HG03139 (cell line): ENCODE measurements around the gene AP1B1.
"Not testable (repeated sequence)": the region's sequence is repeated elsewhere in the genome, so short reads cannot be mapped to it uniquely, and the experiment has no call there.

ENCODE experiments used
- ATAC-seq: cut with Tn5 transposase; IDR thresholded peaks from one replicate; pipeline ENCODE4 v1.9.1; 2021; ENCODE audit not compliant: unreplicated experiment

AP1B1 gene

DNA sequence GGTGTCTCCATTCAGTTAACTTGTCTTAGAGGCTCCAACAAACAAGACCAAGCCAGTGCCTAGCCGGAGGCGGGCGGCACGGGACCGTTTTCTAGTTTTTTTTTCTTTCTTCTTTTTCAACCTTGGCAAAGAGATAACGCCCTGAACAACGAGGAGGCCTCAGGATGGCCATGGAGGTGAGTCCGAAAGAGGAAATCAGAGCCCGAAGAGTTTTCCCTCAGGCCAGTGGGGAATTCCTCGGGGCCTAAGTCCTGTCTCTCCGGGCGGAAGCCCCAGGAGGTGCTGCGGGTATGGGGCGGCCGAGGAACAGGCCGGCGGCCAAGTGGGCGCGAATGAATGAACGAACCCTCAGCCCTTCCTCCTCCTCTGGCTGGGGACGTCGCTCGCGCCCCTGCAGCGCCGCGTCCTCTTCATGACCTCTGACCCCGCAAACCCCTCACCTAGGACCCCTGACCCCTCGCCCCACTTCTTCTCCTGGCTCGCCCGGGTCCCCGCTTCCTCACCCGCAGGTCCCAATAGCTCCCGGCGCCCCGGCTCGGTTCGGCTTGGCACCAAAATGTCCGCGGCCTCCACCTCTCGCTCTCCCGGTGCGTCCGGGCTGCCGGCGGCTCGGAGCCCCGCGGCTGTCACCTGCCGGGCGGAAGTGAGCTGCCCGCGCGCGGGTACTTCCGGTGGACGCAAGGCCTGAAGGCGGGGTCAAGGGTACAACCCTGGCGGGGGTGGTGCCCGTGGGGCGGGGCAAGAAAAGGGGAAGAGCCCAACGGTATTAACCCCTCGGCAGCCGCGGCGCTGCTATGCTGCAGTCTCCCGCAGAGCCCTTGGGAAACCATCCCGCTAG, at the start of gene AP1B1:
Gene AP1B1 (minus strand): TSS at position 650 of the 838 bp plus-strand sequence. CDS start 21,327 bp downstream, outside the sequence.
- ATAC-seq: peak; percentile 84

- no peak for ATAC-seq
Measured at GRCh38 chr22:29435236-29436136, 47.1 kb upstream of the AP1B1 start.

DNA sequence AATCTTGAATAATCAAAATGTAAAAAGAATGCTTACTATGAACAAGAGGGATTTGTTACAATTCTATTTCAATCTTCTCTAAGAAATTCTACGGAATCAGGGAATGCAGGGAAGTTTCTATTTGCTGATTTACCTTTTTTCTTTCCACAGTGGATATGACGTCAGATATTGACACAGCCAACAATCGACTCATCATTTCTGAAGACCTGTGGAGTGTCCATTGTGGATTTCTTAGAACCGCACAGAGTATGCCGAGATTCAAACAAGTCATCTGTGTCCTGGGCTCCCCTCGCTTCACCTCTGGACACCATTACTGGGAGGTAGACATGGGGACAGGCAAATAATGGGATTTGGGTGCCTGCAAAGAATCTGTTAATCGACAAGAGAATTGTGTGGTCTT, 45.9 kb upstream of the AP1B1 start:
- no peak for ATAC-seq

DNA sequence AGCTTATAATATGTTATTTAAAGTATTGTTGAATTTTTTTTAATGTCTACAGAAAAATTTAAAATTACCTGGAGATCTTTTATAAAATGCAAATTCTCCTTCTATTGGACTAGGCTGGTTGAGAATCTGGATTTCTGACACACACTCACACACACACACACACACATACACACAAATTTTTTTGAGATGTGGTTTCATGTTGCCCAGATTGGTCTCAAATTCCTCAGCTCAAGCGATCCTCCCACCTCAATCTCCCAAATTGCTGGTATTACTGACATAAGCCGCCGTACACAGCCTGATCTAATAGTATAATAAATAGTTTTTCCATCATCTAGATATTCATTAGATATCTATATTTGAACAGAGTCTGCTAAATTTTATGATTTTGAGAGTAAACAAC, 45.5 kb upstream of the AP1B1 start:
- no peak for ATAC-seq

GRCh38 chr22:29431986-29432385, 43.6 kb upstream of the AP1B1 start:
- no peak for ATAC-seq

DNA sequence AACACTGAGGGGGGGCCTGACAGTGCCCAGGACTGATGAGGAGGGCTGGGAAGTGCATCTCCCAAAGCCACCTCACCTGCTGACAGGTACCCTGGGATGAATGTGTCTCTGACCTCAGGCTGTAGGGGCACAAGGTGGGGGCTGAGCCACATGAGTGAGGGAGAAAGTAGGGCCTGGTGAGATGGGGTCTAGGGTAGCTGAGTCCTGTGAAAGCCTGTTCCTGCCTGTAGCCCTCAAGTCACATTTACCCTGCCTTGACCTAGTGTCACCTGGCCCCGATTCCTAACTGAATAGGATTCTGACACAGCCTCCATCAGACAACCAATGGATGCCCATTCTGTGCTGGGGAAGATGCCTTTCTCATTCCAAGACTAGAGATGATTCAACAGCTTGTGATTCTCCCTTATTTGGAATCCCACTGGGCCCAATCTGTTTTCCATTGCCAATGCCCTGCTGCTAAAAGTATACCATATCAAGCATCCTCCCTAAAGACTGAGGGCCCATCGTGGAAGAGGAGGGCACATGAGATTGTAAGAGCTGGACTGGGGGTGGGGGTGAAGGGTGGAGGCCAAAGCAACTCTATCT, 38.9 kb upstream of the AP1B1 start:
- no peak for ATAC-seq

- no peak for ATAC-seq
Measured at GRCh38 chr22:29426476-29426875, 38.1 kb upstream of the AP1B1 start.

GRCh38 chr22:29418704-29419103, 30.3 kb upstream of the AP1B1 start:
- ATAC-seq: not testable (repeated sequence)

GRCh38 chr22:29414951-29415591, 26.7 kb upstream of the AP1B1 start:
- not testable (repeated sequence) for ATAC-seq

- ATAC-seq: not testable (repeated sequence)
Measured at GRCh38 chr22:29412772-29413171, 24.4 kb upstream of the AP1B1 start.

DNA sequence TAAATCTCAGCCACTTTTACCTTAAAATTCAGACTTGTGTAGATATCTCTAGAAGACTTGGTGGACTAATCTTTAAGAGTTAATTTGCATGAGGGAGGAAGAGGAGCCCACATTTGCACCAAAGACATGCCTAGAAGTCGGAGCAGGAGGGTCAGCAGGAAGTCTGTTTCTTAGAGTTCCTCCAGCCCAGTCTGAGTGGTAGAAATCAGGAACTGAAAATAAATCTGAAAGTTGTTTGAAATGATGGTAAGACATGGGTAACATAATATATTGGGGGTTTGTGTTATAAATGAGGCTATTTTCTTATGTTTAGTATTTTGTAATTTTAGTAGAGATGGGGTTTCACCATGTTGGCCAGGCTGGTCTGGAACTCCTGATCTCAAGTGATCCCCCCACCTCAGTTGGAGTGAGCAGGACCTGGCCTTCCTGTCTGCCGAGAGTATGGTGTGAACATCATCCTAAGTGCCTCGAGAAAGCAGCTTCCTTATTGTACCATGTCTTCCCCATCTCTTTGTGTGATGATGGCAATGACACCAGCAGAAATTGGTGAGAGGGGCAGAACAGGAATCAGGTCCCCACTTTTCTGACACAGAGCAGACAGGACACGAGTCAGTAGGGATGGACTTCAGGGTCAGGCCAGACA, 23.3 kb upstream of the AP1B1 start:
- ATAC-seq: not testable (repeated sequence)

DNA sequence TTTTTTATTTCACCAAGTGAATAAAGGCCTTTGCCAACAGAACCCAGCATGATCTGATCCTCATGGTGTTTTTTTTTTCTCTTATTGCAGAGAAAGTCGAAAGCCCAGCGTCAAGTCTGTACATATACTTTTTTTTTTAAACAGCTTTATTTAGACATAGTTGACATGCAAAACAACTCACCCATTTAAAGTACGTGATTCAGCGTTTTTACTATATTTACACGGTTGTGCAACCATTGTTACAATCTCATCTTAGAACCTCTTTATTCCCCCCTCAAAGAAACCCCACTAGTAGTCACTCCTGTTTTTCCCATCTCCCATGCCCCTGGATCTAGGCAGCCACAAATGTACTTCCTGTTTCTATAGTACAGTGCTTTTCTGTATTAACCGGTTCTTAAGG, 20.6 kb upstream of the AP1B1 start:
- no peak for ATAC-seq

GRCh38 chr22:29401538-29401937, 13.2 kb upstream of the AP1B1 start:
- ATAC-seq: not testable (repeated sequence)

GRCh38 chr22:29400576-29400975, 12.2 kb upstream of the AP1B1 start:
- no peak for ATAC-seq

DNA sequence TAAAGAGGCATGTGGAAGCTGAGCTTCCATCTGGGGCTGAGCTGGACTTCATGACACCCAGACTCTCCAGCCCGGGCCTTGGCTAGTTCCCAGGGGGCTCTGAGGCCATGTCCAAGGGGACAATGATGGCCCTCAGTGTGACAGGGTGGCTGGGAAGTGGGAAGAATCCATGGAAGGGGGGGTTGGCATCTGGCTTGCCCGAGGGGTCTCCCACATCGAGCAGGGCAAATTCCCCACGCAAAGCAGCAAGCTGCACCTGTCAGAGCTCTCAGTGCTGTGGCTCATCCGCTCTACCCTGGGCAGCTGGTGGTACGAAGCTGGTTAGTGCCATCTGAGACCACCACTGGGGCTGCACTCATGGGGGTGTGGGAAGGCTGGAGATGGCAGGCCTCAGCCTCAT, 9.4 kb upstream of the AP1B1 start:
- no peak for ATAC-seq

GRCh38 chr22:29396126-29396525, 7.8 kb upstream of the AP1B1 start:
- no peak for ATAC-seq

- no peak for ATAC-seq
Measured at GRCh38 chr22:29394931-29395581, 6.7 kb upstream of the AP1B1 start.

GRCh38 chr22:29393019-29393608, 4.7 kb upstream of the AP1B1 start:
- no peak for ATAC-seq

DNA sequence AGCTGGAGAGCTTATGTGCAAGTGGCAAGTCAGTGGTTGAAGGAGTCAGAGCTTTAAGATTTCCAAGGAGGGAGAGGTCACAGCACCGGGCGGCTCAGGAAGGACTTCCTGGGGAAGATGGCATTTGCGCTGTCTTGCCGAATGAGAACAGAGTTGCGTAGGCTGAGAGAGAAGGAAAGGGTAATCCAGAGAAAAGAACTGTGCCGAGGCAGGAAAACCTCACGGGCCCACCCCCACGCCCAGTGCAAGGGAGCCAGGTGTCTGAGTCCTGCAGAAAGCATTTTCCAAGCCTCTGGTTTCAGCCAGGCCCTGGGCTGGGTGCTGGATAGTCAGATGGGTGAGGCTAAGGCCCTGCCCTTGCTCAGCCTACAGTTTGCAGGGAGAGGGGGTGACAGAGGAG, 3.2 kb upstream of the AP1B1 start:
- ATAC-seq: no peak

DNA sequence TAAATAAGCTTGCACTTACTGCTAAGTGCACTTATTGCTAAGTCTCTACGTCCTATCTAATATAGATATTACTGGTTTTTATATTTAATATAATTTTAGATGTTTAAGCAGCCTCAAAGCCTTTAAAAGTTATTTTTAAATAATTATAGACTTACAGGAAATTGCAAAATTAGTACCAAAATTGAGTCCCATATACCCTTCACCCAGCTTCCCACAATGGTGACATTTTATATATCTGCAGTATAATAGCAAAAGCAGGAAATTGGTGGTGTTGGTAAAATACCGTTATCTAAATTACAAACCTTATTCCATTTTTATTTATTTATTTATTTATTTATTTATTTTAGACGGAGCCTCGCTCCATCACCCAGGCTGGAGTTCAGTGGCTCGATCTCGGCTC, 1.9 kb upstream of the AP1B1 start:
- no peak for ATAC-seq
